Measurements from ENCODE around the gene MECP2.
A peak's percentile ranks its signal among the peaks of the same experiment; 100 is the strongest.

Gene MECP2

DNA sequence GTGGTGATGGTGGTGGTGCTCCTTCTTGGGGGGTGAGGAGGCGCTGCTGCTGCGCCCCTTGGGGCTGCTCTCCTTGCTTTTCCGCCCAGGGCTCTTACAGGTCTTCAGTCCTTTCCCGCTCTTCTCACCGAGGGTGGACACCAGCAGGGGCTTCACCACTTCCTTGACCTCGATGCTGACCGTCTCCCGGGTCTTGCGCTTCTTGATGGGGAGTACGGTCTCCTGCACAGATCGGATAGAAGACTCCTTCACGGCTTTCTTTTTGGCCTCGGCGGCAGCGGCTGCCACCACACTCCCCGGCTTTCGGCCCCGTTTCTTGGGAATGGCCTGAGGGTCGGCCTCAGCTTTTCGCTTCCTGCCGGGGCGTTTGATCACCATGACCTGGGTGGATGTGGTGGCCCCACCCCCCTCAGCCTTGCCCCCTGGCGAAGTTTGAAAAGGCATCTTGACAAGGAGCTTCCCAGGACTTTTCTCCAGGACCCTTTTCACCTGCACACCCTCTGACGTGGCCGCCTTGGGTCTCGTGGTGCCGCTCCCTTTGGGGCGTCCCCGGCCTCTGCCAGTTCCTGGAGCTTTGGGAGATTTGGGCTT is 66.7 kb downstream of the MECP2 start:
- DNase-seq: no peak

GRCh38 chrX:154030266-154030665 is 67.3 kb downstream of the MECP2 start:
- DNase-seq: no peak

DNA sequence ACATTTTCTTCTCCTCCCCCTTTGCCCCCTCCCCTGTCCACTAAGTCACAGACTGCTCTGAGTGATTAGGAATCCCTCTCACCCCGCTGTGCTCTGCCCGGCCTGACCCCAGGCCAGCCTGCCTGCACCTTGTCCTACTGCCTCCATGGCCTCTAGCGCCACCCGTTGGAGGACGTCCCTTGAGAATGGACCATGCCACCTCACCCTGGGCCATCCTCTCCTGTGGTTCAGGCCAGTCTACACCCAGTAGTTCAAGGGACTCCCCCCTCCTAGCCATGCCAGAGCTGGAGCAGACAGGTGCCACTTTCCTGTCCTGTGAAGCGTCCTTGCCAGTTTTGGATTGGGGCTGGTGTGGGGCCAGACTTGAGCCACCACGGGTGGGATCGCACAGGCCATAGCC is 68.1 kb downstream of the MECP2 start:
- no peak for DNase-seq

DNA sequence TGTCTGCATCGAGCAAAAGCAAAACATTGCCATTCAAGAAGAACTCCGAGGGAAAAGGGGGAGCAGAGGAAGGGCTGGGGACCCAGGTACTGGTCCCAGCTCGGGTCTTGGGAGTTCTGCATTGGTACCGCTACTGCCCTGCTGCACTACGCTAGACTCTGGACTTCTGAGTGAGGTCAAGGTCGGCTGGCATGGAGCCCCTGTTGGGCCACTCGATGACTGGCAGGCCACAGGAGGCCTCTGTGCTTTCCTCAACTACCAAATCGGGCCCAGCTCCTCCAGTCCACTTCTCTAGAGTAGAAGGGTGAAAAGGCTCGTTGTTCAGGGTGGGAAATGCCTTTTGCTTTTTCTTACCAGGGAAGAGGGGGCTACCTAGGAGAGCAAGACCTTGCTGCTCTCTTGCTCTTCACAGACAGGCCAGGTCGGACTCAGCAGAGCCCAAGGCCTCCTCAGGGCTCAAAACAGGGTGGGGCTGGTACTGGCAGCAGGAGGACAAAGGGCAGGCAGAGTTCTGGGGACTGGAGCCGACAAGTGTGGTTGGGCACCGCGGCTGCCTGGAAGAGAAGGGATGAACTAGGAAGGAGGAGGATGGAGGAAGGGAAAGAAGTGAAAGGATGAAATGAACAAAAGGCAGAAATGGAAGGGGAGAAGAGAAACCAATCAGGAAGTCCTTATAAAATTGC is 68.9 kb downstream of the MECP2 start:
- no peak for DNase-seq

GRCh38 chrX:154027986-154028385 is 69.5 kb downstream of the MECP2 start:
- no peak for DNase-seq

DNA sequence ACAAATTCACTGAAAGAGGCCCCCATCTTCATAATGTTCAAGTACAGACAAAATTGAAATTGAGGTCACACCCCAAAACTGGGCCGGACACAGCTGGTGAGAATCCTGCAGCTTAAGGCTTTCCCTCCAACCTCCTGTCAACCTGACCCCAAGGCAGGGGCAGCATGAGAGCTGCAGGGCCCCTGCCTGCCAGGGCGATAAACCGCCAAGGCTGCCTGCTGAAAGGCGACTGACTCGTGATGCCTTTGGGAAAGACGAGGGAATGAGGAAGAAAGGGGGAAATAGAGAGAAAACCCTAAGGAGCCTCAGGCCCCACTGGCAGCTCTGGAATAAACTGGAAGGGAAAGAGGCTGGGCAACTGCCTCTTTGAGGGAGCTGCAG is 70.5 kb downstream of the MECP2 start:
- DNase-seq: no peak

- no peak for DNase-seq
Observed at GRCh38 chrX:154026136-154027021, 71.1 kb downstream of the MECP2 start.

DNA sequence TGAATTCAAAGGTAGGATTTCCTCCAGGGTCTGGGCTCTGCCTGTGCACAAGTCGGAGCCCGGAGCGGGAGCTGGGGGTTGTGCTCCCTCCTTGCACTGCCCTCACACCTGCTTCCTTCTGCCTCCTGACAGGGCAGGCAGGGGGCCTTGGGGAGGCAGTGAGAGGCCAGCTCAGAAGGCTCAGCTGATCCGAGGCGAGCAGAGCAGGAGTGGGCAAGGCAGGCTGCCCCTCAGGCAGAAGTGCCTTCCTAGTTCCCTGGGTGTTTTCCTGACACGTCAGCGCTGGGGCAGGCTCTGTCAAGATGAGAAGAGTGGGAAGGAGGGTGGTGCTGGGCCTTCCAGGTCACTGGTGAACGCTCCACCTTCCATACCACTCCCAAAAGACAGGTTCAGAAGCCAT is 72.3 kb downstream of the MECP2 start:
- no peak for DNase-seq

DNA sequence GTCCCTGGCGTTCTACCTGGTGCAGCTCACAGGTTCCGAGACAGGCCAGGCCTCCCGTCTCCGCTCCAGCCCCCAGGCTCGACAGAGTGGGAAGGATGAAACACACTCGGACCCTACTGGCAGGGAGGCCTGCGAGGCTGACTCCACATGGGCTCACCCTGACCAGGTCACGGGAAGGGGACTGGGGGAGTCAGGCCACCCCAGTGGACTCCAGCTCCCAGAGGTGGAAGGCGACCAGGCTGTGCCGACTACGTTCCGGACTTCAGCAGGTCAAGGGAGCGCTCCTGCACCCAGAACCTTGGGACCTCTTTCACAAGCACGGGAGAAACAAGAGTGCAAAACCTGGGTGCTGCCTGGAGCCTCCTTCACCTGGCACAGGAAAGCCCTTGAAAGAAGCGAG is 73.2 kb downstream of the MECP2 start:
- DNase-seq: no peak

DNA sequence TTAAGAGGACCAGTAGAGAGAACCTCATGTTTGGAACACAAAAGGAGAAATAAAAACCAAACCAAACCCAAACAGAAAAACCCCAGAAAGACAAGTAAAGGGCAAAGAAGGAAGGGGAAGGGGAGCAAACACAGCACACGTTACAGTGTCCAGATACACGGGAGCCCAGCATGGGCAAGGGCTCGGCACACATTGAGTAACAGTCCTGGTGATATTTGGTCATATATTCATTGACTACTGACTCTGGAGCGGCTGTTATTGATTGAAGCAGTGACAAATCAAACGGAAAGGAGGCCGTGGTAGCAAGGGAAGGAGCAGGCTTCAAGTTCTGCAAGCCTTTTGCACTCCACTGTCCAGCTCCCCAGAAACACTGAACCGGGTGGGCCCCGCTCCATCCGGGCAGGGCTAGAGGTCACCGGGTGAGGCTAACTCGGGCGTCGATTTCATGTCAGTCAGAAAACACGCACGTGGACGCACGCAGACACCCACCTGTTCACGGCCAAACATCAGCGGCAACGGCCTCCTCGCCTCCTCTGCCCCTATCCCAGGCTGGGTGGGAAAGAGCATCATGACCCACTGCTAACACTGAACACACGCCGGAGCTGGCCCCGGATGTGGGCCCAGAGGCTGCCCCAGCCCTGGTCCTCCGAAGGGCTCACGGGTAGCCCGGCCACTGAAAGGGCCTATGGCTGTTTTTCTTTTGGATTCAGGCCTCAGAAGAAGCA is 74.1 kb downstream of the MECP2 start:
- DNase-seq: no peak

GRCh38 chrX:154022108-154022507 is 75.4 kb downstream of the MECP2 start:
- DNase-seq: no peak

- peak; percentile 61 for DNase-seq
Observed at GRCh38 chrX:154021131-154021611, 76.3 kb downstream of the MECP2 start.

DNA sequence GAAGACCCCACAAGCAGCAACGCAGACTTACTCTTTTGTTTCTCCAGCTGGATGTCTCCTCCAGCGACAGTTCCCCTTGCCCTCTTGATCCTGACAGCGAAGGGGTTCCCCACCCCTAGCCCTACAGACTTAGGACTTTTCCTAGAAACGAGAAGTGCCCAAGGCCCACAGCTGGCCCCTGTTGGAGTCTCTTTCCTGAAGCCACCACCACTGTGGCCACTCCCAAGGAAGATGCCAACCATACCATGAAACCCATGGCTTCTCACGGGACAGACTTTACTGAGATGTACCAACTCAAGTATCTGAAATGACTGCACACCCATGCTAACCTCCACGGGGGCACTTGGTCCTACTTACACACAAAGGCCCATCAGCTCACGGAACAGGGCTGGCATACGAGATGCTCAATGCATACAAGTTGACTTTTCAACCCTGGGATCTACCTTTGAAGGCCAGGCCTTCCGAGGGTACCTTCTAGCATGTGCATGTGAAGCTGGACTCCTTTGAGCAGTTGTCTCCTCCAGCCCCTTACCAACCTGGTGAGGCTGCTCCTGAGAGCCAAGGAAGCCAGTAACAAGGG is 76.9 kb downstream of the MECP2 start:
- peak; percentile 49 for DNase-seq

- DNase-seq: peak; percentile 70
Observed at GRCh38 chrX:154019633-154020528, 77.6 kb downstream of the MECP2 start, which contains the start of gene IRAK1. IRAK1 (minus strand) TSS chrX:154019902; CDS start chrX:154019812, 90 bp downstream.

- DNase-seq: no peak
Observed at GRCh38 chrX:154019061-154019621, 78.4 kb downstream of the MECP2 start.

DNA sequence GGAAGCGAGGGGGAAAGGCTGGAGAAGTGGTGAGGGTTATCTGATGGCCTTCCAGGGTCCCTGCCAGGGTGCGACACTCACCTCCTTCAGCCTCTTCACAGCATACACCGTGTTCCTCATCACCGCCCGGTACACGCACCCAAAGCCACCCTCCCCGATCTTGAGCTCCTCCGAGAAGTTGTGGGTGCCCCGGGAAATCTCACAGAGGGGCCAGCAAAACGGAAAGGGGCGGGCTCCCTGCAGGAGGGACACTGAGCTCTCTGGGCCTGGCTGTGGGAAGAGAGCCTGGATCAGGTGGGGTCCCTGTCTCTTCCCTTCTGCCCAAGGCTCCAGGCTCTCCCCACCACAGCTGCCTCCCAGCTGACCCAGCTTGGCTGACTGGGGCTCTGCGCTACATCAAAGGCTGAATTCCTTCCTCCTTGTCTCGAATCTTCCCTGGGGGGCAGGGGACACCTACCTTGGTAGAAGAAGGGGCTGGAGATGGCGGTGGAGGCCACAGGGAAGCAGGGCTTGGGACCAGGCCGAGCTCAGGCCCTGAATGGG is 78.9 kb downstream of the MECP2 start:
- no peak for DNase-seq

GRCh38 chrX:154017766-154018517 is 79.6 kb downstream of the MECP2 start:
- DNase-seq: no peak

DNA sequence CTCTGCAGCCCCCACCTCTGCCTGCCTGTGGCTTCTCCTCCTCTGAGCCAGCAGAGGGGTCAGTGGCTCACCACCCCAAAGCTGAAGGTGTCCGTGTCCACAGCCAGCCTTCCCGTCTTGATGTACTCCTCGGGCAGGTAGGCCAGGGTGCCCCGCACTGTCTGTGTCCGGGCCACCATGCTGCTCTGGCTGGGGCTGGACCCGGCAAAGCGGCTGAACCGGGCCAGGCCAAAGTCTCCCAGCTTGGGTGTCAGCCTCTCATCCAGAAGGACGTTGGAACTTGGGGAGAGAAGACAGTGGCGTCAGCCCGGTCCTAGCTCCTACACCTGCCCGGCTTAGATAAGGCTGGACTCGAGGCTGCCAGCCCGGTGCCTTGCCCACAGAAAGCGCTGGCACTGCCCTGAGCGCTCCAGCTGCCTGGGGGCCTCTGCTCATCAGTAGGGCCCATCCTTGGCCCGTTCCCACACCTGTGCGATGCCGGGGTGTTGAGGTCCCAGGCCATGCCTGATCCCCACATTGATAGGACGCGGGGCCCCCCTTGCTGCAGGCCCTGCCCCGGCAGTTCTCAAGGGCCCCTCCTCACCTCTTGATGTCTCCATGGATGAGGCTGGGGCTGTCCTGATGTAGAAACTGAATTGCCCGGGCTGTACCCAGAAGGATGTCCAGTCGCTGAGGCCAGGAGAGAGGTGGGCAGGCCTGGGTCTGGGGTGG is 81.0 kb downstream of the MECP2 start:
- DNase-seq: no peak

All from fibroblast of skin of back (primary cell).